ENCODE results near the gene FMO3.

FMO3 gene

DNA sequence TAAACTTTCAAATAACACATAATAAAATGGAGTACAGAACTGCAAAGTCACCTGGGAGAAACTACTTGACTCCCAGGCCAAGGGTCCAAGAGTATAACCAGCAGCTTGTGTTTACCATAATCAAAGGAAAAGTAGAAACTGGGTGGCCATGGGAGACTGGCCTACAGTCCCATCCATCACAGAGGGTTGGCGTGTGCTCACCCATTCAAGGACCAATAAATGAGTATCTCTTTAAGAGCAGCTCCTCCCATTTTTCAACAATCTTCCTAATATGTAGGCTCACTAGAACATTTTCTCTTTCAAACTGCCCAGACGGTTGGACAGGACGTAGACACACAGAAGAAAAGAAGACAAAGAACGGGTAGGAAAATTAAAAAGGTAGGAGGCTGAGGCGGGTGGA lies at the start of gene FMO3:
Gene FMO3, plus strand, starts transcription at position 302 of the 400 bp plus-strand sequence. CDS start 1,754 bp downstream, outside the sequence.
- H3K4me3 ChIP-seq = no peak within 1 kb of the TSS
- no peaks in the 10 kb centered on the region for H3K36me3 ChIP-seq (replicated peaks)

DNA sequence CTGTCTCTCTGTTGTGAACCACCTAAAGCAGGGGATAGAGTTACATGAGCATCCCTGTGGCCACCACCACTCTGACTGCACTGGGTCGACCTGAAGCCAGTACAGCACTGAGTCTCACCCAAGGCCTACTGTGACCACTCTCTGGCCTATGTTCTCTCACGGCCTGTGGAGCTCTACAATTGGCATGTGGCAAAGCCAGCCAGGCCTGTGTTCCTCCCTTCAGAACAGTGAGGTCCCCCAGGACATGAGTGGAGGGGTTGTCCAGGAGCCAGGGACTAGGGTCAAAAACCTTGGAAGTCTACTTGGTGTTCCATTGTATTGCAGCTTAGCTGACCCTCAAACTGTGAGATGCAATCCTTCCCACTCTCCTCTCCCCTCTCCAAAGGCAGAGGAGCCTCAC lies 42.7 kb upstream of the FMO3 start:
- Histone ChIP-seq H3K4me1 (no peaks in the 10 kb centered on the region), H3K4me3 (no peak overlapping the region), H3K27me3 (ENCODE audit: low read depth) (no peaks in the 10 kb centered on the region), H3K36me3 (replicated peaks) (no peaks in the 10 kb centered on the region), H3K9me3 (no peaks in the 10 kb centered on the region)
- DNase-seq (ENCODE audit: low spot score in 2 of 2) = no peak
- in situ Hi-C loops (cut with MboI; ENCODE audit: low sequenced_read_pairs) = no loop called here

More for the DNA sequence above, at the start of gene FMO3:
- no peaks in the 10 kb centered on the region for H3K9me3 ChIP-seq
- in situ Hi-C loops (cut with MboI; ENCODE audit: low sequenced_read_pairs) = no loop called here
- H3K27me3 ChIP-seq (ENCODE audit: low read depth) = no peaks in the 10 kb centered on the region
- no peaks in the 10 kb centered on the region for H3K4me1 ChIP-seq
- no peak for DNase-seq (ENCODE audit: low spot score in 2 of 2)

DNA sequence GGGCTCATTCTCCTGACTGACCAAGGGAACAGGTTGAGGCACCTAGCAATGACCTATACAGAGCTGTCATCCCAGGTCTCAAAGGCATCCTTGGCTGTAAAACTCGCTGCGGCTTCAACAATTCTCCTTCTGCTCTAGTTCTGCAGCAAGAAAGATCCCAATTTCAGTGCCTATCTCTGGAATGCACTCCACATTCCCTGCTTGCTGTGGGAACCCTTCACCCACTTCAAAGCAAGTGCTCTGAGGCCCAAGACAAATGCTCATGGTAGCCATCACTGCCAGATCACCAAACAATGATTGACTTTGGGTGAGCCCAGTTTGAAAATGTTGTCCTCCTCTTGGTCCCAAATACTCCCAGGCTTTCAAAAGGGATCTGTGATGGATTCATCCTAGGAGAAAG lies 37.7 kb upstream of the FMO3 start:
- no peaks in the 10 kb centered on the region for H3K36me3 ChIP-seq (replicated peaks)
- H3K4me3 ChIP-seq = no peak overlapping the region
- H3K27me3 ChIP-seq (ENCODE audit: low read depth) = no peaks in the 10 kb centered on the region
- H3K9me3 ChIP-seq = no peaks in the 10 kb centered on the region
- in situ Hi-C loops (cut with MboI; ENCODE audit: low sequenced_read_pairs) = no loop called here
- no peak for DNase-seq (ENCODE audit: low spot score in 2 of 2)
- no peaks in the 10 kb centered on the region for H3K4me1 ChIP-seq

DNA sequence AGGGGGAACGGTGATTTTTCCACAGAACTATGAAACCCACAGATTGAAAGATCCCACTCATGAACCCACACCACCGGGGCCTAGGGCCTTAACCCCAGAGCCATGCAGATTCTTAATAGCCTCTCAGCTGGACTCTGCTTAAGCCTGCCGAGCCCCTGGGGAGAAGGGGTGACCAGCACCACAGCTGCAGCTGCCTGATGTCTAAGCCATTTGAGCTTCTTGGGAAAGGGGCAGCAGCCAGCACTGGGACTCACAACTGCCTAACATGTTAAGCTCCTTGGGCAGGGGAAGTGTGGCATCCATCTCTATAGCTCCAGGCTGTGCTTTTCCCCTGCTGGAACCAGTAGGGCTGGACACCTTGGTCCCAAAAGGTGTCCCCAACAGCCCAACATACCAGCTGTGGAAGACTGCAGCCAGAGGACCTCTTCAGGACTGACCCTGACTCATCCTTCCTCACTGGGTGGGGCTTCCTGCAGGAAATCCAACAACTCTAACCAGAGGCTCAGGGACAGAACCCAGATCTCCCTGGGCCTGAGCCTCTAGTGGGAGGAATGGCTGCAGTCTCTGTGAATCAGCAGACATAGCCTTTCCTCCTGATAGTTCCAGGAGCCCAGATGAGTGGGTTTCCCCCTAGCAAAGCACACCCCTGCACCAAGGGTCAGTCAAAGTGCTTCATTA lies 34.6 kb upstream of the FMO3 start:
- DNase-seq (ENCODE audit: low spot score in 2 of 2) = no peak
- H3K9me3 ChIP-seq = no peaks in the 10 kb centered on the region
- no peaks in the 10 kb centered on the region for H3K27me3 ChIP-seq (ENCODE audit: low read depth)
- H3K36me3 ChIP-seq (replicated peaks) = no peaks in the 10 kb centered on the region
- in situ Hi-C loops (cut with MboI; ENCODE audit: low sequenced_read_pairs) = no loop called here
- H3K4me3 ChIP-seq = no peak overlapping the region
- no peaks in the 10 kb centered on the region for H3K4me1 ChIP-seq

DNA sequence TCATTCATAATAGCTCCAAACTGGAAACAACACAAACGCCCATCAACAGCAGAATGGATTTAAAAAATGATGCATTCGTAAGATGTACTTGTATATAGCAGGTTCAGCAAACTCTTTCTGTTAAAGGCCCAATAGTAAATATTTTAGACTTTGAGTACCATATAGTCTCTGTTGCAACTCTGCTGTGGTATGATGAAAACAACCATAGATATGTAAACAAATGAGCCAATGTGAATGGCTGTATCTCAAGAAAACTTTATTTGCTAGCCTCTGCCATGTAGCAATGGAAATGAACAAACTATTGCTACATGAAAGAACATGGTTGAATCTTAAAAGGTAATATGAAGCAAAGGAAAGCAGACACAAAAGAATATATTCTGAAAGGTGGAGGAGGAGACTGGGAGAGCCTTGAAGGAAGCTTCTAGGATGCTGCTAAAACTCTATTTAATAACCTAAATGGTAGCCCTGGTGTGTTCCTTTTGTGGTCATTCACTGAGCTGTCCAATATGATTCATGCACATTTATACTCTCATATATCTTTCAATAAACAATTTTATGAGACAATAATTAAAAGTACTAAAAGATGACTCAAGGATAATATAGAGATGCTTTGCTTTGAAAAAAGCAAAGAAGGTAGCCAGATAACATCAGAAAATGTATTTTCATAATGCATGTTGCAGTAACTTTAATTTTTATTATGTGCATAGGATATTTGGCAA lies 29.1 kb upstream of the FMO3 start:
- Histone ChIP-seq H3K4me1 (no peaks in the 10 kb centered on the region), H3K36me3 (replicated peaks) (no peaks in the 10 kb centered on the region), H3K4me3 (no peak overlapping the region), H3K9me3 (no peaks in the 10 kb centered on the region), H3K27me3 (ENCODE audit: low read depth) (no peaks in the 10 kb centered on the region; the same call in 1 of the 2 replicates)
- in situ Hi-C loops (cut with MboI; ENCODE audit: low sequenced_read_pairs) = no loop called here
- no peak for DNase-seq (ENCODE audit: low spot score in 2 of 2)

DNA sequence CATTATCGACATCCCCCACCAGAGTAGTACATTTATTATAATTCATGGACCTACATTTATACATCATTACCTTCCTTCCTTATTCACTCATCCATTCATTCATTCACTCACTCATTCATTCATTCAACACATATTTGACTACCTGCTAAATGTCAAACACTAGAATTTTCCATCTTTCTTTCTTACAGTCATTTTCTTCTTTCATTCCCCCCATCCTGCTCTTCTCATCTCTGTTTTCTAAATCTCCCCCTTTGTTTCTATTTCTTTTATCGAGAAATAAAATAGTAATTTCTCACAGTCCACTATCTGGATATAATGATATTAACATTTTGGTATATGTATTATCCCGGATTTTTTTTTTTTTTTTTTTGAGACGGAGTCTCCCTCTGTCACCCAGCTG lies 27.8 kb upstream of the FMO3 start:
- Histone ChIP-seq H3K4me3 (no peak overlapping the region), H3K27me3 (ENCODE audit: low read depth) (no peaks in the 10 kb centered on the region; the same call in 1 of the 2 replicates), H3K9me3 (no peaks in the 10 kb centered on the region), H3K36me3 (replicated peaks) (no peaks in the 10 kb centered on the region), H3K4me1 (no peaks in the 10 kb centered on the region)
- in situ Hi-C loops (cut with MboI; ENCODE audit: low sequenced_read_pairs) = no loop called here
- DNase-seq (ENCODE audit: low spot score in 2 of 2) = no peak

DNA sequence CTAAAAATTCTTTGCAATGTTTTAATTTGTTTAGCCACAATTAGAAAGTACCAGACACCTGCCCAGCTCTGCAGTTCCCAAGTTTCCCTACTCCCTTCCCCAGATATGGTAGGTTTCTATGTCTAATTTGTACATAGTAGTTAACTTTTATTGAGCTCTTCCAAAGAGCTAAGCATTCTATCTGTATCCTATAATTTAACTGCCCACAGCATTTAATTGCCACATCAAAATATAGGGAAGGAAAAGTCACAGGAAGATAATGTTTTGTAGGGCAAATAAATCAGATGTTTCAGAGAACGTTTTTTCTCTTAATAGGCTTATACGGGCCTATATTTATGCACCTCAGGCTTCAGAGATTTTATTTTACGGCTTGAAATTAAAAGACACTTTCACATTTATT lies 15.7 kb upstream of the FMO3 start:
- in situ Hi-C loops (cut with MboI; ENCODE audit: low sequenced_read_pairs) = no loop called here
- H3K27me3 ChIP-seq (ENCODE audit: low read depth) = no peaks in the 10 kb centered on the region; the same call in 1 of the 2 replicates
- H3K9me3 ChIP-seq = no peaks in the 10 kb centered on the region
- H3K4me1 ChIP-seq = no peaks in the 10 kb centered on the region
- no peak for DNase-seq (ENCODE audit: low spot score in 2 of 2)
- no peak overlapping the region for H3K4me3 ChIP-seq
- H3K36me3 ChIP-seq (replicated peaks) = no peaks in the 10 kb centered on the region

DNA sequence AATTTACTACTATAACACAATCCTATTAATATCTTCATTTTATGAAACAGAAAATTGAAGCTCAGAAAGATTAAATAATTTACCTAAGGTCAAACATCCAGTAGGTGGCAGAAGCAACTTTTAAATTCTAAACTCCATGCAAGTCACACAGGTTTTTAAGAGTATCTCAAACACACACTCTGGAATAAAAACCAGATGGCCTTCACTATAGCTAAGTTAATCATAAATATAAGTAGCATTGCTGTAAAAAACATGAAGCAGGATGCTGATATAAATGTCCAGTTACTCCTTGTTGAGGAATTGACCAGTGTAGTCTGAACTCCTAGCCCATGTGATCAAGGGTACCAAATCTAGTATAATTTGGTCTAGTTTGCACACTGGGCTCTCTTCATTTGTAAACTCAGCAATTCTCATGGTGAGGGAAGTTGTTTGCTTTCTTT lies 9.4 kb upstream of the FMO3 start:
- in situ Hi-C loops (cut with MboI; ENCODE audit: low sequenced_read_pairs) = no loop called here
- no peaks in the 10 kb centered on the region for H3K36me3 ChIP-seq (replicated peaks)
- H3K4me1 ChIP-seq = no peaks in the 10 kb centered on the region
- DNase-seq (ENCODE audit: low spot score in 2 of 2) = peak in 1 of 2 experiments; percentile 28
- no peak overlapping the region for H3K4me3 ChIP-seq
- no peaks in the 10 kb centered on the region for H3K9me3 ChIP-seq
- 0 out of 2 replicates have a peak, but pooled peaks cover 2% of the 10 kb centered on the region for H3K27me3 ChIP-seq (ENCODE audit: low read depth)

DNA sequence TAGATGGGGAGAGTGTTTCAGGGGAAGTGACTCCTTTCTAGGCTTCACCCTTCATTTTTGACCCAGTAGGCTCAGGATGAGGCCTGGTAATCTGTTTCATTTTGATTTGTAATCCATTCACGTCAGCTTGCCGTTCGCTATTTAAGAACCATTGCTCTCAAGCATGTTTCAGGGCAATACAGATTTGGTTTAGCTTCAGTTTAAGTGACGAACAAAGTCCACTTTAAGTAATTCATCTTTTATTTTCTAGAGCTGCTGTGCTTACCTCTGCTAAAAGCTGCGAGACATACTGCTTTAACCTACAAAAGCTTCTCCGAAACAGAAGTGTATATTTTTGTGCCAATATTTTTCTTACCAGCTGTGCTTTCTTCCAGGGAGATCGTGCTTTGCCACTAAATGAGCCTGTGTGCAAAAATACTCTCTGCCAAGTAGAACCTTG lies 8.9 kb upstream of the FMO3 start:
- no peak for DNase-seq (ENCODE audit: low spot score in 2 of 2)
- in situ Hi-C loops (cut with MboI; ENCODE audit: low sequenced_read_pairs) = no loop called here
- H3K4me1 ChIP-seq = no peaks in the 10 kb centered on the region
- H3K4me3 ChIP-seq = no peak overlapping the region
- H3K36me3 ChIP-seq (replicated peaks) = no peaks in the 10 kb centered on the region
- 0 out of 2 replicates have a peak, but pooled peaks cover 2% of the 10 kb centered on the region for H3K27me3 ChIP-seq (ENCODE audit: low read depth)
- no peaks in the 10 kb centered on the region for H3K9me3 ChIP-seq

DNA sequence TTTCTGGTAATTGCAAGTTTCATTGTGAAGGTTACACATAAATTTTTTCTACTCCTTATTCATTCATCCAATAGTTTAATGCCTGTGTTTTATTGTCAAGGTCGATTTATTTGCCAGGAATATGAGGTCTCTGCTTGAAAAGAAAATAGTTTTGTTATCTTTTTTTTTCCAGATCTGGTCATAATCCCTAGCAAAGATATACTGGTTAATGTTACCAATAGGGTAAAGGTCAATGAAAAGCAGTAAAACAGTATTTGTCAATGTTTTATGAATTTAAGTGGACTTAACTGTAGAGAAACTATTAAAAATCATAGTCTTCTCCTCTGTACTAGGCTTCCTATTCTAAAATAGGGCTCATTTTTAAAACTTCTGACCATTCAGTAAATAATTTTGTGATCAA lies 8.1 kb upstream of the FMO3 start:
- in situ Hi-C loops (cut with MboI; ENCODE audit: low sequenced_read_pairs) = no loop called here
- H3K36me3 ChIP-seq (replicated peaks) = no peaks in the 10 kb centered on the region

DNA sequence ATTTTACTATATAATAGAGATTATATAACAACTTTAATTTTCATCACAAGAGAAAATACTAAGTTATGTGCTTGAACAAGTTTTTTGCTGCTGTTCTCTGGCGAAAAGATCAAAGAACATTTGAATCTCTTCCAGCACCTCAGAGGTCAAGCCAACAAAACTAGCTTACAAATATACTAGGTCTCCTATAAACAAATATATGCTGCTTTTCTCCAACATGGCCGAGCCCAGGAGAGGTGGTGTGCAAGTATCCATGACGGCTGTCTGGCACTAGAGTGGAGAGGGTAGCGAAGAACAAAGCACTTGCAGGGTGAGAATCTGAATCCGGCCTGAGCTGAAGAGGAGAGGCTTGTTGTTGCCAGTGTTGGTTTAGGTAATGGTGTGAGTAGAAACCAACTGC lies 7.5 kb upstream of the FMO3 start:
- Histone ChIP-seq H3K36me3 (replicated peaks) (no peaks in the 10 kb centered on the region), H3K4me3 (no peak overlapping the region), H3K27me3 (ENCODE audit: low read depth) (0 out of 2 replicates have a peak, but pooled peaks cover 2% of the 10 kb centered on the region), H3K4me1 (no peaks in the 10 kb centered on the region), H3K9me3 (no peaks in the 10 kb centered on the region)
- in situ Hi-C loops (cut with MboI; ENCODE audit: low sequenced_read_pairs) = no loop called here
- DNase-seq (ENCODE audit: low spot score in 2 of 2) = no peak

More for the DNA sequence above, 8.1 kb upstream of the FMO3 start:
- H3K9me3 ChIP-seq = no peaks in the 10 kb centered on the region
- no peaks in the 10 kb centered on the region for H3K4me1 ChIP-seq
- 0 out of 2 replicates have a peak, but pooled peaks cover 2% of the 10 kb centered on the region for H3K27me3 ChIP-seq (ENCODE audit: low read depth)
- DNase-seq (ENCODE audit: low spot score in 2 of 2) = no peak
- no peak overlapping the region for H3K4me3 ChIP-seq

DNA sequence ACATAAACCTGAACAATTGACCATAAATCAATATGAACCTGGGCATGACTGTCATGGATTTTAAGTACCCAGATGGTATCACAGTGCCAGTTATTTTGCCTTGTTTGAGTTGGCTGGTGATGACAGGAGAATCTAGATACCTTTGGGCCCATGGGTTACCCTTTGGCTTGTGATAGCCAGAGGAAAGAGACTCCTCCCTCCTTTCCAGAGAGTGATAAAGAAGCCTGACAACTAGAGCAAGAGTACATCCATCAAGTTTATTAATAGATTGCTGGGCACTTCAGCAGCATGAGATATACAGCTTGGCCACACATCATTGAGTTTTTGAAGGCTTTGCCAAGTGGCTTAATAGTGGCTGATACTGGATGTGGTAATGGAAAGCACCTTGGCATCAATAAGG lies 6.6 kb upstream of the FMO3 start:
- H3K4me3 ChIP-seq = no peak overlapping the region
- no peaks in the 10 kb centered on the region for H3K36me3 ChIP-seq (replicated peaks)
- H3K27me3 ChIP-seq (ENCODE audit: low read depth) = 0 out of 2 replicates have a peak, but pooled peaks cover 2% of the 10 kb centered on the region
- no peak for DNase-seq (ENCODE audit: low spot score in 2 of 2)
- no peaks in the 10 kb centered on the region for H3K9me3 ChIP-seq
- no peaks in the 10 kb centered on the region for H3K4me1 ChIP-seq
- in situ Hi-C loops (cut with MboI; ENCODE audit: low sequenced_read_pairs) = no loop called here

DNA sequence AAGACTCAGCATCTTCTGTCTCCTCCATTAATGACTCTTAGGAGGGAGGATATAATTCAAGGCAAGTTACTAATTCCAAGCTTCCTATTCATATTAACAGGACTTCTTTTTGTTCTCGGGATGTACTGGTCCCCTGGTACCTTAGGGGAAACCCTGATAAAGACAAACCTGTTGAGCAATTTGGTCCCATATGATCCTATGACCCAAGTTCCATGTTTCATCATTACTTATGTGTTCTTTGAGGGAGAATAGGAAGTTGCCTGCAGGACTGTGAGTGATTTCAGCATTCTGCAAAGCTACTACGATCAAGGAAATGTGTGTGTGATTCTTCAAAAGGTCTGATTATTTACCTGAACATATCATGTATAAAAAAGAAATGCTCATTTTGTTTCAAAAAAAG lies 5.8 kb upstream of the FMO3 start:
- no peaks in the 10 kb centered on the region for H3K9me3 ChIP-seq
- no peak overlapping the region for H3K4me3 ChIP-seq
- 0 out of 2 replicates have a peak, but pooled peaks cover 2% of the 10 kb centered on the region for H3K27me3 ChIP-seq (ENCODE audit: low read depth)
- H3K36me3 ChIP-seq (replicated peaks) = no peaks in the 10 kb centered on the region
- in situ Hi-C loops (cut with MboI; ENCODE audit: low sequenced_read_pairs) = no loop called here
- no peaks in the 10 kb centered on the region for H3K4me1 ChIP-seq
- DNase-seq (ENCODE audit: low spot score in 2 of 2) = no peak

DNA sequence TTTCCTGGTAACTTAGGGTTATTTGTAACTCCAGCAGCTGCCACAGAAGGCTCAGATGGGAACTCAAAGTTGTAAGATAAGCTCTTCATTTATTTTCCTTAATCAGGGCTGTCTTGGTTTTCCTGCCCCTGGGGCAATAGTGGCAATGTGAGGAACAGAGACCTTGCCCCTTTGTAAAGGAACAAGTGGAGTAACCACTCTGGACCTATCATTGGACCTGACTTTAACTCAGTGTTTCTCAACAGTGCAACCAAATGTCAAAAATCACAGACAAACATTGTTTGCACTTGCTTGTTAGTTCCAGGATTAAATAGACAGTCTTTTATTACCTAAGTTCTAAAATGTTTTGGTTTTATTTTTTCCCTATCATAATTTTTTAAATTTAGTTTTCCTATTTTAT lies 2.8 kb upstream of the FMO3 start:
- in situ Hi-C loops (cut with MboI; ENCODE audit: low sequenced_read_pairs) = no loop called here
- Histone ChIP-seq H3K9me3 (no peaks in the 10 kb centered on the region), H3K4me3 (no peak overlapping the region), H3K36me3 (replicated peaks) (no peaks in the 10 kb centered on the region), H3K4me1 (no peaks in the 10 kb centered on the region), H3K27me3 (ENCODE audit: low read depth) (0 out of 2 replicates have a peak, but pooled peaks cover 2% of the 10 kb centered on the region)
- DNase-seq (ENCODE audit: low spot score in 2 of 2) = no peak
